GM19372 (cell line): Measurements from ENCODE around the gene VAV3.

Experiments used
- ATAC-seq: cut with Tn5 transposase; IDR thresholded peaks from one replicate; pipeline ENCODE4 v1.9.1; 2021; ENCODE audit warnings: mild to moderate bottlenecking, low read depth, moderate library complexity; ENCODE audit not compliant: unreplicated experiment

Gene VAV3

GRCh38 chr1:107974090-107974489 is 9.1 kb upstream of the VAV3 start:
- no peak for ATAC-seq

GRCh38 chr1:107972391-107973180 is 7.6 kb upstream of the VAV3 start:
- no peak for ATAC-seq

- ATAC-seq, result no peak
Observed at GRCh38 chr1:107966550-107966949, 1.6 kb upstream of the VAV3 start.

GRCh38 chr1:107964336-107965109 is 457 bp downstream of the VAV3 start:
- peak; percentile 1 for ATAC-seq

- ATAC-seq, result peak; percentile 59
Observed at GRCh38 chr1:107963601-107964335, 1.2 kb downstream of the VAV3 start.

GRCh38 chr1:107963008-107963407 is 2.0 kb downstream of the VAV3 start:
- no peak for ATAC-seq

GRCh38 chr1:107954719-107955415 is 10.1 kb downstream of the VAV3 start:
- no peak for ATAC-seq

- ATAC-seq, result no peak
Observed at GRCh38 chr1:107954126-107954525, 10.9 kb downstream of the VAV3 start.

GRCh38 chr1:107953556-107953955 is 11.4 kb downstream of the VAV3 start:
- no peak for ATAC-seq

GRCh38 chr1:107952989-107953388 is 12.0 kb downstream of the VAV3 start:
- ATAC-seq, result no peak

GRCh38 chr1:107950464-107950863 is 14.5 kb downstream of the VAV3 start:
- no peak for ATAC-seq

- peak; percentile 82 for ATAC-seq
Observed at GRCh38 chr1:107949467-107950253, 15.3 kb downstream of the VAV3 start.

- ATAC-seq, result no peak
Observed at GRCh38 chr1:107946794-107947193, 18.2 kb downstream of the VAV3 start.

- no peak for ATAC-seq
Observed at GRCh38 chr1:107943694-107944093, 21.3 kb downstream of the VAV3 start.

- no peak for ATAC-seq
Observed at GRCh38 chr1:107942814-107943213, 22.2 kb downstream of the VAV3 start.

- no peak for ATAC-seq
Observed at GRCh38 chr1:107941531-107941930, 23.4 kb downstream of the VAV3 start.

- ATAC-seq, result no peak
Observed at GRCh38 chr1:107941123-107941522, 23.9 kb downstream of the VAV3 start.

- ATAC-seq, result no peak
Observed at GRCh38 chr1:107940701-107941100, 24.3 kb downstream of the VAV3 start.

- no peak for ATAC-seq
Observed at GRCh38 chr1:107940017-107940577, 24.9 kb downstream of the VAV3 start.
